Thyroid gland (tissue), 4 donors: ENCODE data around the gene SH3RF2. TPM values are rescaled to one million over a fixed set of nuclear protein-coding genes. Genes with fewer than 3 reads are reported as not detected.

Source experiments
- DNase-seq, 2 donors: peaks; one replicate each; pipeline ENCODE4 v3.0.0-alpha.2; 2019
- H3K27ac ChIP-seq, 3 donors: fragments of 200-600 bp; sonication (generic); 1 replicate in 2 of 3; 2 replicates in 1 of 3; pipeline ENCODE4 v1.5.1; 2016 to 2019; ENCODE audit warnings: mild to moderate bottlenecking in 1 of 3, moderate library complexity in 1 of 3
- H3K27me3 ChIP-seq: fragments of 200-600 bp; sonication (generic); one replicate; pipeline ENCODE4 v1.5.1; 2019
- H3K36me3 ChIP-seq, 2 donors: fragments of 200-600 bp; sonication (generic); one replicate each; pipeline ENCODE4 v1.5.1; 2016 to 2019
- H3K4me1 ChIP-seq, 2 donors: fragments of 200-600 bp; sonication (generic); one replicate each; pipeline ENCODE4 v1.5.1; 2017 to 2019
- H3K4me3 ChIP-seq, 3 donors: fragments of 200-600 bp; sonication (generic); replicated peaks in 1 of 3; 1 replicate in 2 of 3; 2 replicates in 1 of 3; pipeline ENCODE4 v1.5.1; 2016; ENCODE audit warnings: mild to moderate bottlenecking in 1 of 3
- H3K9me3 ChIP-seq: fragments of 200-600 bp; sonication (generic); one replicate; pipeline ENCODE4 v1.5.1; 2017
- CTCF ChIP-seq, 6 experiments: fragments of 200-600 bp in 3 of 6; fragments of 450-650 bp in 3 of 6; sonication (generic) in 3 of 6; IDR thresholded peaks; one replicate each; pipeline ENCODE4 v1.5.1; 2016 to 2019; ENCODE audit warnings: antibody characterized with exemption in 6 of 6, mild to moderate bottlenecking in 2 of 6, inconsistent platforms in 1 of 6, moderate library complexity in 1 of 6
- POLR2A ChIP-seq, 2 donors: fragments of 450-650 bp; IDR thresholded peaks; one replicate each; pipeline ENCODE4 v1.6.1; 2017; ENCODE audit warnings: antibody characterized with exemption in 2 of 2, mild to moderate bottlenecking in 2 of 2, moderate library complexity in 1 of 2
- WGBS, 2 donors: methylation state at CpG; one replicate each; pipeline ENCODE4 v1.1.5; 2017; 5-methylcytosine and 5-hydroxymethylcytosine counted together
- intact Hi-C: fragments of 100-400 bp; cut with DNase I; formaldehyde crosslinking; loops from one replicate; pipeline ENCODE4 v1.15.1; 2023
- total RNA-seq, 4 donors: library from RNA; depleted of rRNA; stranded (reverse); fragments of >200 nt; gene quantifications; one replicate each; pipeline ENCODE4 v1.2.3, GENCODE V29; 2016

SH3RF2 gene
- total RNA-seq, 4 donors from 2014 or later = 3.1 to 20.8 (median 14.3) TPM

DNA sequence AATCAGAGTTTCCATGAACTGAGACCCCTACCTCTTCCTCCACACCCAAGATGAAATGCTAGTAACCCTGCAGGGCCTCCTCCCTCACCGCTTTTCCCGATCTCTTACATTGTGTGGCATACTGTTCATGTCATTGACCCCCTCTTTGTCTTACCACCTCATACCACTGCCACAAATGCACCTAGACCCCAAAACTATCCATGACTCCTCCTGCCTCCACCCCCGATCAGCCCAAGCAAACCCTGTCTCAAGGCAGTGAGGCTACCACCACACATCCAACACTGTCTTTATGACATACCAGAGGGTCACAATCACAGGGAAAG lies 113.3 kb downstream of the SH3RF2 start:
- peak overlapping the region; percentile 68 to 95 (median 87) for H3K27ac ChIP-seq
- no peak overlapping the region for H3K4me3 ChIP-seq
- no peaks in the 10 kb centered on the region for H3K27me3 ChIP-seq
- peaks cover 19 to 40% of the 10 kb centered on the region in 2 donors for H3K4me1 ChIP-seq
- DNase-seq = no peak
- H3K36me3 ChIP-seq = no peaks in the 10 kb centered on the region
- H3K9me3 ChIP-seq = no peaks in the 10 kb centered on the region
- 47 to 55% methylated on average over 3 of the region's 3 CpGs for WGBS, 2 donors
- peak in 2 of 6 experiments; percentile 1 to 20 for TF ChIP-seq CTCF (IDR thresholded peaks at IDR 0.05)
- TF ChIP-seq POLR2A (IDR thresholded peaks at IDR 0.05) = no peak
- intact Hi-C loops = loop anchor here (10.0 kb wide), 1 partner anchor 365 kb away; no protein-coding TSS in a partner anchor

DNA sequence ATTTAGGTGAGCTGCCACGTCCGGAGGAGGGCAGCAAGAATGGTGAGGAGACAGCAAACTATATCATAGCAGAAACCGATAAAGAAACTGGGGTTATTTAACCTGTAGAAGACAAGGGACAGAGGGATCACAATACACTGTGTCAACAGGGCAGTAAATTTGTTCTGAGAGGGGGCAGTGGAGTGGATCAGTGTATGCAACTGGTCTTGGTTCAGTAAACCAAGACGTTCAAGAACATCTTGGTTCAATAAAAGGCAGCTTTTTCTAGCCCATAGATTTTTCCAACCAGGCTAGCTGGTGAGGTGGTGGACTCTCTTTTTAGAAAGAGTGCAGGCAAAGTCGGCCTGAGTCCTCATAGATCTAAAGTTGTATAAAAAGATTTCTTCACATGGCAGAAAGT lies 113.7 kb downstream of the SH3RF2 start:
- Histone ChIP-seq H3K27ac (peak overlapping the region; percentile 87 to 95 (median 88)), H3K27me3 (no peaks in the 10 kb centered on the region), H3K9me3 (no peaks in the 10 kb centered on the region), H3K4me3 (no peak overlapping the region), H3K4me1 (peaks cover 19 to 40% of the 10 kb centered on the region in 2 donors), H3K36me3 (no peaks in the 10 kb centered on the region)
- TF ChIP-seq POLR2A (IDR thresholded peaks at IDR 0.05) (no peak), CTCF (IDR thresholded peaks at IDR 0.05) (no peak)
- DNase-seq = peak; percentile 54 to 59
- whole genome bisulfite sequencing, 2 donors = 24 to 29% methylated on average over 5 of the region's 5 CpGs
- intact Hi-C loops = loop anchor here (10.0 kb wide), 1 partner anchor 365 kb away; no protein-coding TSS in a partner anchor

DNA sequence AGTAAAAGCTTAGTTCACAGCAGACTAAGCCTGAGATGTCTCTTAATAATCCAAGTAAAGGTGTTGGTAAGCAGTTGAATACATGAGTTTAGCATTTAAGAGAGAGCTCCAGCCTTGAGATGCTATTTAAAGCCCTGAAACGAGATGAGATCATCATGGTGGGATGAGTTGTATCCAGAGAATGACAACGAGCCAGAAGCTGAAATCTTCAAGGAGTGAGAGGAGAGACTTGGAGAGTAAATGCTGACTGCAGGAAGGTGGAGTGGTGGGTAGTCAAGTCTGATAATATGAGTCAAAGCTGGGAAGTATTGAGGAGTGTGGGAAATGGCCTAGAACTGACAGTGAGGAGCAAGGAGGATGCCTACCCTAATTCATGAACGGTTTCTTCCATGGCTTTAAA lies 115.3 kb downstream of the SH3RF2 start:
- Histone ChIP-seq H3K9me3 (no peaks in the 10 kb centered on the region), H3K36me3 (no peaks in the 10 kb centered on the region), H3K27me3 (no peaks in the 10 kb centered on the region), H3K27ac (peak overlapping the region in 1 of 3 donors; percentile 95), H3K4me1 (peaks cover 19 to 36% of the 10 kb centered on the region in 2 donors), H3K4me3 (no peak overlapping the region)
- WGBS, 2 donors = 74 to 76% methylated on average over 3 of the region's 3 CpGs
- intact Hi-C loops = loop anchor here (10.0 kb wide), 1 partner anchor 367 kb away; no protein-coding TSS in a partner anchor
- TF ChIP-seq CTCF (IDR thresholded peaks at IDR 0.05) (no peak), POLR2A (IDR thresholded peaks at IDR 0.05) (no peak)
- no peak for DNase-seq

DNA sequence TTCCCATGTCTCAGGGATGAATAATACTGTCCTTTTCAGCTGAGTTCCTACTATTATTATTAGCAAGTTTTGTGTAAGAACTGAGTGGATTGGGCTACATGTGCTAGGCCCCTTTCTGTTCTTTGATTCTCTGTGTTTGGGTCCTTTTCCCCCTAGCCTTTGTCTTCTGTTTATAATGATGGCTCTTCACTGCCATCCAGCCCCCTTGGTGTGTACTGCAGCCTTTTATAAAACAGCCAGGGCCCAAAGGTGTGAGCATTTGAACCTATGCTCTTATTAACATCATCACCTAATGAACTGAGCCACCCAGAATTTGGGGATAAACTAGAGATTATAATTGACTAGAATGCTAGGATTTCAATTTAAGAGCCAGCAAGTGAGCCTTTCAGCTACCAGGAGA lies 116.4 kb downstream of the SH3RF2 start:
- intact Hi-C loops = loop anchor here (10.0 kb wide), 1 partner anchor 368 kb away; no protein-coding TSS in a partner anchor
- no peak overlapping the region for H3K4me3 ChIP-seq
- TF ChIP-seq CTCF (IDR thresholded peaks at IDR 0.05) (peak in 3 of 6 experiments; percentile 11 to 28 (median 16)), POLR2A (IDR thresholded peaks at IDR 0.05) (no peak)
- no peak overlapping the region for H3K27ac ChIP-seq
- H3K9me3 ChIP-seq = no peaks in the 10 kb centered on the region
- H3K36me3 ChIP-seq = no peaks in the 10 kb centered on the region
- no peak for DNase-seq
- H3K27me3 ChIP-seq = no peaks in the 10 kb centered on the region
- H3K4me1 ChIP-seq = peaks cover 17 to 25% of the 10 kb centered on the region in 2 donors

GRCh38 chr5:146055432-146055831 lies 119.1 kb downstream of the SH3RF2 start:
- Histone ChIP-seq H3K4me1 (peaks cover 7 to 8% of the 10 kb centered on the region in 2 donors), H3K36me3 (no peaks in the 10 kb centered on the region), H3K27me3 (no peaks in the 10 kb centered on the region), H3K9me3 (no peaks in the 10 kb centered on the region), H3K4me3 (no peak overlapping the region), H3K27ac (no peak overlapping the region)
- WGBS, 2 donors = 79 to 84% methylated on average over 2 of the region's 2 CpGs
- TF ChIP-seq CTCF (IDR thresholded peaks at IDR 0.05) (no peak), POLR2A (IDR thresholded peaks at IDR 0.05) (no peak)
- intact Hi-C loops = loop anchor here (10.0 kb wide), 1 partner anchor 371 kb away; no protein-coding TSS in a partner anchor
- no peak for DNase-seq
